Liver (tissue), 9 donors: ENCODE data around the gene ZMYM3. TPM values are rescaled to one million over a fixed set of nuclear protein-coding genes. Genes with fewer than 3 reads are reported as not detected.
A peak's percentile ranks its signal among the peaks of the same experiment; 100 is the strongest.

Experiments used
- DNase-seq: peaks from one replicate; pipeline ENCODE4 v3.0.0-alpha.2; 2017; ENCODE audit warnings: low spot score
- H3K27ac ChIP-seq, 2 donors: one replicate each; pipeline ENCODE4 v1.7.0; 2013; ENCODE audit warnings: inconsistent platforms in 2 of 2, low read length in 2 of 2, control low read depth in 1 of 2, low read depth in 1 of 2, mild to moderate bottlenecking in 1 of 2
- H3K27me3 ChIP-seq, 4 donors: one replicate each; pipeline versions ENCODE4 v1.6.1 to v1.7.0; 2013; ENCODE audit warnings: low read length in 3 of 4, inconsistent platforms in 1 of 4, mild to moderate bottlenecking in 1 of 4, moderate library complexity in 1 of 4; ENCODE audit not compliant: control insufficient read depth in 4 of 4, insufficient read depth in 4 of 4
- H3K36me3 ChIP-seq, 4 donors: one replicate each; pipeline versions ENCODE4 v1.6.1 to v1.7.0; 2013; ENCODE audit warnings: low read length in 3 of 4, mild to moderate bottlenecking in 3 of 4, low read depth in 1 of 4, moderate library complexity in 1 of 4; ENCODE audit not compliant: control insufficient read depth in 4 of 4, insufficient read depth in 3 of 4
- H3K4me1 ChIP-seq, 4 donors: one replicate each; pipeline versions ENCODE4 v1.6.1 to v1.7.0; 2013; ENCODE audit warnings: low read length in 3 of 4, mild to moderate bottlenecking in 3 of 4, moderate library complexity in 1 of 4; ENCODE audit not compliant: control insufficient read depth in 4 of 4, insufficient read depth in 4 of 4
- H3K4me3 ChIP-seq, 3 donors: one replicate each; pipeline versions ENCODE4 v1.6.1 to v1.7.0; 2013; ENCODE audit warnings: low read length in 3 of 3, control low read depth in 1 of 3, low read depth in 1 of 3, mild to moderate bottlenecking in 1 of 3
- H3K9ac ChIP-seq, 2 donors: one replicate each; pipeline ENCODE4 v1.7.0; 2013; ENCODE audit warnings: low read length in 2 of 2, mild to moderate bottlenecking in 2 of 2, moderate library complexity in 2 of 2, control low read depth in 1 of 2, low read depth in 1 of 2
- H3K9me3 ChIP-seq, 4 donors: one replicate each; pipeline versions ENCODE4 v1.6.1 to v1.7.0; 2013; ENCODE audit warnings: low read length in 3 of 4; ENCODE audit not compliant: control insufficient read depth in 4 of 4
- ATF3 ChIP-seq: IDR thresholded peaks from 2 replicates; pipeline ENCODE4 v1.6.1; 2016; ENCODE audit warnings: antibody characterized with exemption
- EGR1 ChIP-seq, 2 donors: IDR thresholded peaks; 2 replicates each; pipeline ENCODE4 v1.6.1; 2016 to 2018; ENCODE audit warnings: antibody characterized with exemption in 2 of 2, low read depth in 2 of 2
- FOXA1 ChIP-seq: IDR thresholded peaks from 2 replicates; pipeline ENCODE4 v1.6.1; 2016; ENCODE audit warnings: antibody characterized with exemption
- FOXA2 ChIP-seq: IDR thresholded peaks from 2 replicates; pipeline ENCODE4 v1.6.1; 2016; ENCODE audit warnings: antibody characterized with exemption
- GABPA ChIP-seq, 2 donors: IDR thresholded peaks in 1 of 2; conservative IDR thresholded peaks in 1 of 2; 2 replicates each; pipeline ENCODE4 v1.6.1; 2016; ENCODE audit warnings: antibody characterized with exemption in 2 of 2, mild to moderate bottlenecking in 1 of 2, moderate library complexity in 1 of 2
- HNF4G ChIP-seq: IDR thresholded peaks from 2 replicates; pipeline ENCODE4 v1.6.1; 2016; ENCODE audit warnings: antibody characterized with exemption
- JUND ChIP-seq, 2 donors: IDR thresholded peaks; 2 replicates each; pipeline ENCODE4 v1.6.1; 2016; ENCODE audit warnings: antibody characterized with exemption in 2 of 2
- MAX ChIP-seq: IDR thresholded peaks from 2 replicates; pipeline ENCODE4 v1.6.1; 2016; ENCODE audit warnings: antibody characterized with exemption
- RAD21 ChIP-seq, 2 donors: IDR thresholded peaks; 2 replicates each; pipeline ENCODE4 v1.6.1; 2016; ENCODE audit warnings: antibody characterized with exemption in 2 of 2, mild to moderate bottlenecking in 2 of 2
- RXRA ChIP-seq, 2 donors: IDR thresholded peaks; 2 replicates each; pipeline ENCODE4 v1.6.1; 2017 to 2018; ENCODE audit warnings: antibody characterized with exemption in 2 of 2, mild to moderate bottlenecking in 1 of 2
- SP1 ChIP-seq: IDR thresholded peaks from 2 replicates; pipeline ENCODE4 v1.6.1; 2018; ENCODE audit warnings: antibody characterized with exemption, mild to moderate bottlenecking
- TAF1 ChIP-seq: conservative IDR thresholded peaks from 2 replicates; pipeline ENCODE4 v1.6.1; 2016; ENCODE audit warnings: antibody characterized with exemption, mild to moderate bottlenecking
- YY1 ChIP-seq: IDR thresholded peaks from 2 replicates; pipeline ENCODE4 v1.6.1; 2016; ENCODE audit warnings: antibody characterized with exemption, mild to moderate bottlenecking
- WGBS: extraction: QIAGEN DNeasy Blood & Tissue Kit; methylation state at CpG from one replicate; pipeline ENCODE4 v1.1.7; 2013; 5-methylcytosine and 5-hydroxymethylcytosine counted together
- polyA plus RNA-seq, 2 donors: library from polyadenylated mRNA; stranded (reverse) in 1 of 2; unstranded in 1 of 2; fragments of 200-250 nt in 1 of 2; fragments of >200 nt in 1 of 2; fragmentation: Nextera tagmentation in 1 of 2; extraction: Ambion mirVana in 1 of 2; gene quantifications; one replicate each; pipeline versions ENCODE4 v1.2.1 to v1.2.3, GENCODE V29; 2013 to 2015
- total RNA-seq, 2 donors: library from RNA; depleted of rRNA; stranded (reverse); fragments of >200 nt; gene quantifications; one replicate each; pipeline ENCODE4 v1.2.3, GENCODE V29; 2014
- TF ChIP-seq, protein P1 (sequence below): IDR thresholded peaks from 2 replicates; pipeline ENCODE4 v1.6.1; 2016; ENCODE audit warnings: antibody characterized with exemption
- TF ChIP-seq, protein P2 (sequence below): fragments of 150-350 bp; IDR thresholded peaks from 2 replicates; pipeline ENCODE4 v1.5.1; 2017; ENCODE audit warnings: improper control_type of control experiment, low read depth, low read length; ENCODE audit not compliant: missing input control
- donor health status: healthy.
- donor health status: healthy.
- donor health status: healthy.
- donor health status: healthy.
- donor health status: healthy.

ZMYM3 gene
- total and polyA plus RNA-seq, 4 donors, result 4.5 to 13.3 (median 6.2) TPM

DNA sequence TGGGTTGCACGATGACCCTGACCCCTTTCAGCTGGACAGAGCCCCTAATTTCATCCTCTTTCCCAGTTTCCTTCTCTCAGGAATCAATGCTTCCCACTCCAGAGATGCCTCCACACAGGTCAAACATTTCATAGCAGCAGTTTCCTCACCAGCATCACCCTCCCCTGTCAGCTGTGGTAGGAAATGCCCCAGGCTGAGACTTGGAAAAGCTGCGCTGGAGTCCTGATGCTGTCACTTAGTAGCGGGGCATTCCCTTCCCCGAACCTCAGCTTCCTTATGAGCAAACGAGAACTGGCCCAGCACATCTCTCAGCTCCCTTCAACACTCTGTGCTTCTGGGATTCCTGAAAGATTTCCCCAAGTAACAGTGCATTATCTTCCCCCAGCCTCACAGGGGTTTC is 28.3 kb downstream of the ZMYM3 start:
- no peak for DNase-seq
- peaks cover 13 to 73% (median 59%) of the 10 kb centered on the region in 4 donors for H3K4me1 ChIP-seq
- no peaks in the 10 kb centered on the region for H3K27me3 ChIP-seq
- H3K9ac ChIP-seq, result no peak overlapping the region
- WGBS, result 51% methylated on average over 5 of the region's 5 CpGs
- TF ChIP-seq, protein P1, sequence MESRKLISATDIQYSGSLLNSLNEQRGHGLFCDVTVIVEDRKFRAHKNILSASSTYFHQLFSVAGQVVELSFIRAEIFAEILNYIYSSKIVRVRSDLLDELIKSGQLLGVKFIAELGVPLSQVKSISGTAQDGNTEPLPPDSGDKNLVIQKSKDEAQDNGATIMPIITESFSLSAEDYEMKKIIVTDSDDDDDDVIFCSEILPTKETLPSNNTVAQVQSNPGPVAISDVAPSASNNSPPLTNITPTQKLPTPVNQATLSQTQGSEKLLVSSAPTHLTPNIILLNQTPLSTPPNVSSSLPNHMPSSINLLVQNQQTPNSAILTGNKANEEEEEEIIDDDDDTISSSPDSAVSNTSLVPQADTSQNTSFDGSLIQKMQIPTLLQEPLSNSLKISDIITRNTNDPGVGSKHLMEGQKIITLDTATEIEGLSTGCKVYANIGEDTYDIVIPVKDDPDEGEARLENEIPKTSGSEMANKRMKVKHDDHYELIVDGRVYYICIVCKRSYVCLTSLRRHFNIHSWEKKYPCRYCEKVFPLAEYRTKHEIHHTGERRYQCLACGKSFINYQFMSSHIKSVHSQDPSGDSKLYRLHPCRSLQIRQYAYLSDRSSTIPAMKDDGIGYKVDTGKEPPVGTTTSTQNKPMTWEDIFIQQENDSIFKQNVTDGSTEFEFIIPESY, result no peak
- TF ChIP-seq GABPA (IDR thresholded peaks at IDR 0.05 in 1 of 2, conservative IDR thresholded peaks at IDR 0.05 in 1 of 2) (no peak), TAF1 (no peak), EGR1 (IDR thresholded peaks at IDR 0.05; ENCODE audit: low read depth in 2 of 2) (no peak), SP1 (no peak), MAX (no peak), FOXA1 (no peak), FOXA2 (no peak), RXRA (IDR thresholded peaks at IDR 0.05) (no peak), YY1 (no peak), RAD21 (IDR thresholded peaks at IDR 0.05) (no peak), HNF4G (no peak), JUND (IDR thresholded peaks at IDR 0.05) (no peak), ATF3 (no peak)
- TF ChIP-seq, protein P2, sequence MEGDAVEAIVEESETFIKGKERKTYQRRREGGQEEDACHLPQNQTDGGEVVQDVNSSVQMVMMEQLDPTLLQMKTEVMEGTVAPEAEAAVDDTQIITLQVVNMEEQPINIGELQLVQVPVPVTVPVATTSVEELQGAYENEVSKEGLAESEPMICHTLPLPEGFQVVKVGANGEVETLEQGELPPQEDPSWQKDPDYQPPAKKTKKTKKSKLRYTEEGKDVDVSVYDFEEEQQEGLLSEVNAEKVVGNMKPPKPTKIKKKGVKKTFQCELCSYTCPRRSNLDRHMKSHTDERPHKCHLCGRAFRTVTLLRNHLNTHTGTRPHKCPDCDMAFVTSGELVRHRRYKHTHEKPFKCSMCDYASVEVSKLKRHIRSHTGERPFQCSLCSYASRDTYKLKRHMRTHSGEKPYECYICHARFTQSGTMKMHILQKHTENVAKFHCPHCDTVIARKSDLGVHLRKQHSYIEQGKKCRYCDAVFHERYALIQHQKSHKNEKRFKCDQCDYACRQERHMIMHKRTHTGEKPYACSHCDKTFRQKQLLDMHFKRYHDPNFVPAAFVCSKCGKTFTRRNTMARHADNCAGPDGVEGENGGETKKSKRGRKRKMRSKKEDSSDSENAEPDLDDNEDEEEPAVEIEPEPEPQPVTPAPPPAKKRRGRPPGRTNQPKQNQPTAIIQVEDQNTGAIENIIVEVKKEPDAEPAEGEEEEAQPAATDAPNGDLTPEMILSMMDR, result no peak
- H3K9me3 ChIP-seq, result no peaks in the 10 kb centered on the region
- H3K27ac ChIP-seq, result peak overlapping the region in 1 of 2 donors; percentile 25
- peaks cover 2 to 7% (median 2%) of the 10 kb centered on the region in 4 donors for H3K36me3 ChIP-seq
- H3K4me3 ChIP-seq, result no peak overlapping the region

DNA sequence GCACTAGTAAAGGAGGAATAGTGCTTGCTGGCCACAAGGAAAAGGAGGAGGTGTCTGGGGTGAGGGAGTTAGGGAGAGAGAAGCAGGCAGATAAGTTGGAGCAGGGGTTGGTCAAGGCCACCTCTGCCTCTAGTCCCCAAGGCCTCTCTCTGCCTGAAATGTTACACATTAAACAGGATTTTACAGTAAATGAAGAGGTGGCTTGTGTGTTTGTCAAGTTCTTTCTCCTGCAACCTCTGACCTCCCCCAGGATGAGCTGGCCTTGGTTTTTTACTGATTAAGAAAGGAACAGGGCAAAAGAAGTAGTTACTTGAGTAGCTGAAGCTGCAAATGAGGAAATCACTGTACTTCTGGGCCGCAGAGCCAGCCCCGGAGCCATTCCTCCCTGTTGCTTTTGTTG is 28.9 kb downstream of the ZMYM3 start:
- no peak overlapping the region for H3K9ac ChIP-seq
- no peak for DNase-seq
- 38% methylated on average over 2 of the region's 2 CpGs for WGBS
- peaks cover 2 to 7% (median 2%) of the 10 kb centered on the region in 4 donors for H3K36me3 ChIP-seq
- no peaks in the 10 kb centered on the region for H3K9me3 ChIP-seq
- peaks cover 13 to 76% (median 60%) of the 10 kb centered on the region in 4 donors for H3K4me1 ChIP-seq
- TF ChIP-seq TAF1 (no peak), FOXA2 (no peak), YY1 (no peak), GABPA (IDR thresholded peaks at IDR 0.05 in 1 of 2, conservative IDR thresholded peaks at IDR 0.05 in 1 of 2) (no peak)
- H3K4me3 ChIP-seq, result no peak overlapping the region
- H3K27me3 ChIP-seq, result no peaks in the 10 kb centered on the region
- H3K27ac ChIP-seq, result peak overlapping the region in 1 of 2 donors; percentile 34
